Subcutaneous adipose tissue (tissue), 4 donors: ENCODE results near the gene GPR176. TPM values are rescaled to one million over a fixed set of nuclear protein-coding genes. Genes with fewer than 3 reads are reported as not detected.

Source experiments
- CTCF ChIP-seq: fragments of 450-650 bp; IDR thresholded peaks from one replicate; pipeline ENCODE4 v1.5.1; 2016; ENCODE audit warnings: low read depth, mild to moderate bottlenecking, control low read depth, antibody characterized with exemption, moderate library complexity
- total RNA-seq, 4 donors: library from RNA; depleted of rRNA; stranded (reverse); fragments of >200 nt; gene quantifications; one replicate each; pipeline ENCODE4 v1.1.0, GENCODE V29; 2016

The GPR176 gene
- total RNA-seq, 4 donors from 2014 or later, result 3.8 to 13.0 (median 9.5) TPM

DNA sequence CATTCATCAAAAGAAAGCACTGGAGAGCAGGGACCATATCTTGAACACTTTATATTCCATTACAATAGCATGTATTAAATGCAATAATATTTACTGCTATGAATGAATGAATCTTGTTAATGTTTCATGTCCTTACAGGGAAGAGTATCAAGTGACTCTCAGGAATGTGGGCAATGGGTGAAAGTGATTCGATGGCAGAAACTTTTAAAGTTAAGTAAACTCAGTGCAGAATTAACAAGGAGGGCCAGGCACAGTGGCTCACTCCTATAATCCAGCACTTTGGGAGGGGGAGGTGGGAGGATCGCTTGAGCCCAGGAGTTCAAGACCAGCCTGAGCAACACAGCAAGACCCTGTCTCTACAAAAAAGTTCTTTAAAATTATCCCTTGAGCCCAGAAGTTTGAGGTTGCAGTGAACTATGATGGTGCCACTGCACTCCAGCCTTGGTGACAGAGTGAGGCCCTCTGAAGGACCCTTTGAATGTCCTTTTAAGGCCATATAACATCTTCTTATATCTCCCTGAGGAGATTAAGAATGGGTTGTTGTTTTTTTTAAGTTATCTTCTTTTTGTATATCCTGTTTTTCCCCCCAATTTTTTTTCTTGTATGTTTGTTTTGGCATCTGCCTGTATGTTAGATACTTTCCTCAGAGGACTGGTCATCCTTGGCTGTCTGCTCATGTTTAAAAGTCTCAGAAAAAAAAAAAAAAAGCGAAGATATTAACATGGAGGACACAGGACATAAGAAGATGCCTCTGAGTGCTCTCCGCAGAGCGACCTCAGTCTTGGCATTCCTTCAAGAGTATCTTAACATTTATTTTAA, 127.8 kb downstream of the GPR176 start:
- no peak for TF ChIP-seq CTCF

DNA sequence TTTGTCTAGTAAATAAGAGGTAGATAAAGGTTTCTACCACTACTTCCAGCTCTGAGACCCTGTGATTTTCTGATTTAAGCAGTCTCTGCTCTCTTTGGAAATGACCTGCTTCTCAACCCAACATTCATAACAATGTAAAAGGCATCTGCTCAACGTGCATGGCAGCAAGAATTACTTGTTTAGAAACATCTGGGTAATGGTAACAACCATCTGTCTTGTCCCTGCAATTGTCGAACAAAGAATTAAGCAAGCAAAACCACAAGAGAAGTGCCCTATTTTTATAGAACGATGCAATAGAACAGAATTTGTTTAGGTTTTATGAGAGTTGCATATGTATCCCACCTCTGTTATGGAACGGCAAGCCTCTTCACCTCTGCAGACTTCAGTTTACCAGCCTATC, 130.3 kb downstream of the GPR176 start:
- TF ChIP-seq CTCF, result no peak

- TF ChIP-seq CTCF, result no peak
Measured at GRCh38 chr15:39788800-39789565, 131.1 kb downstream of the GPR176 start.

DNA sequence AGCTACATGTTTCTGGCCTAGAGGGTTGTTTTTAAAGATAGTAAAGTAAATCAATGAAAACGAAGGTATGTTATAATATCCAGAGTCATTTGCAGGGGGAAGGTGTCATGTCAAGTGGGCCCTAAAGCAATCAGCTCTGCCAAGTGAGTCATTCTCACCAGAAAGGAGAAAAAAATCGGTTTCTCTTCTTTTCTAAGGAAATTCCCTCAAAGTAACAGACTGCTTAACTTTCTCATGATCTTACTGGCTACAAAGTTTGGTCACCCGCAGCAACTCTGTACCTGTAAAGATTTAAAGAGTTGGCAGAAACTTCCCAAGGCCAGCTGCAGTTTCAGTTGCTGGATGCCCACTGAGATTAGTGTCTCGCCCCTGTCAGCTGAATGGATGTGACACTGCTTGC, 132.0 kb downstream of the GPR176 start:
- TF ChIP-seq CTCF, result no peak

GRCh38 chr15:39787479-39787878, 132.6 kb downstream of the GPR176 start:
- TF ChIP-seq CTCF, result no peak

DNA sequence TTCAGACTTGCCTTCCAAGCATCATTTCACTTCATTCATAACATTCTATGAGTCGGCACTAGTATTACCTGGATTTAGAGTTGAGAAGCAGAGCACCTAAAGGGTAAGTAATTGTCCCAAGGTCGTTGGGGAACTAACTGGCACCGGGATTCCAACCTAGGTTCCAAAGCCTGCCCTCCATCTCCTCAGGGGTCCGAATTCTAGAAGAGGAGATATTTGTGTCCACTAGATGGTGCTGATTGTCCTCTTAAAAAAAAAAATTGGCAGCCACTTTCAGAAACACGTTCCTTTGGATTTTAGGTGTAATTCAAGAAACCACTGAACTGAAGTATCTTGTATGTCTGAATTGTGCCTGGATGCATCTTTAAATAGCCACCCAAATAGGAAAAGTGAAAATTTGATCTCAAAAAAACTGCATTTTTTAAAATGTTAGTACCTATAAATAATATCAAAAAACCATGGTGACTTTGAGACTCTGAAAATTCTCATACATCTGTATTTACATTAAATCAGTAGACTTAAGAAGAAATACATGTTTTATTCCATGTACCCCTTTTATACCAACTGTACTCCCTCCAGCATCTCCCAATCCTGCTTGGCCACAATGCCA, 133.5 kb downstream of the GPR176 start:
- no peak for TF ChIP-seq CTCF

DNA sequence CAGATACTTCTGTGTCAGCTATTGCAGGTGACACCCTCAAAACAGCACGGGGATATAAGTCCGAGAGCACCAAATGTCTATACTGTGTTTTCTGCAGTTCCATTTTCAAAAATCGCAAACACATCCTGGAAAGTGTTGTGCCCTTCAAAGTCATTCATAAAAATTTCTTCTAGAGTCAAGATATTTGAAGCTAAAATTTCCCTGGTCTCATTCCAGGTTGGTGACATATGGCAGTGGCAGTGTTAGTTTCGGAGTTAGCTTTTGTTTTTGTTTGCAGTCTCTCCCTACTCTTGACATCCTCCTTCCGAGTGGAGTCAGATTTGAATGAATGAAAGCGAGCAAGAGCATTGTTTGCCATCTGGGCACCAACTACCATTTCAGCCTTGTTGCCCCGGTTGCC, 134.2 kb downstream of the GPR176 start:
- TF ChIP-seq CTCF, result no peak
